SK-N-SH treated with all-trans-retinoic acid at 6 μM for 48 hours (cell line): ENCODE data around the gene DNM2.

Source experiments
- ARNTL ChIP-seq: fragments of 450-650 bp; formaldehyde crosslinking; IDR thresholded peaks from 2 replicates; pipeline ENCODE4 v1.5.0; 2020; ENCODE audit warnings: low read depth, mild to moderate bottlenecking, moderate library complexity, borderline replicate concordance
- CREB5 ChIP-seq: fragments of 250-450 bp; sonication (Bioruptor Pico); IDR thresholded peaks from 2 replicates; pipeline ENCODE4 v1.5.1; 2020; ENCODE audit warnings: low read depth, mild to moderate bottlenecking, moderate library complexity
- OSR1 ChIP-seq: fragments of 250-450 bp; sonication (Bioruptor Pico); IDR thresholded peaks from 2 replicates; pipeline ENCODE4 v1.8.0; 2022; ENCODE audit warnings: moderate library complexity, mild to moderate bottlenecking, inconsistent platforms
- PATZ1 ChIP-seq: fragments of 250-450 bp; sonication (Bioruptor Pico); IDR thresholded peaks from 2 replicates; pipeline ENCODE4 v1.8.0; 2020; ENCODE audit warnings: mild to moderate bottlenecking, moderate library complexity, borderline replicate concordance
- PPARA ChIP-seq: fragments of 250-450 bp; sonication (Bioruptor Pico); IDR thresholded peaks from 2 replicates; pipeline ENCODE4 v1.5.0; 2020; ENCODE audit warnings: mild to moderate bottlenecking, borderline replicate concordance
- RARB ChIP-seq: fragments of 250-450 bp; sonication (Bioruptor Pico); IDR thresholded peaks from 2 replicates; pipeline ENCODE4 v1.8.0; 2021; ENCODE audit warnings: mild to moderate bottlenecking, moderate library complexity
- SNAI2 ChIP-seq: fragments of 250-450 bp; sonication (Bioruptor Pico); IDR thresholded peaks from 2 replicates; pipeline ENCODE4 v1.5.0; 2020; ENCODE audit warnings: mild to moderate bottlenecking, moderate library complexity
- ZC3H10 ChIP-seq: fragments of 250-450 bp; sonication (Bioruptor Pico); IDR thresholded peaks from 2 replicates; pipeline ENCODE4 v1.5.1; 2021; ENCODE audit warnings: mild to moderate bottlenecking, moderate library complexity
- ZFP30 ChIP-seq: fragments of 450-650 bp; formaldehyde crosslinking; IDR thresholded peaks from 2 replicates; pipeline ENCODE4 v1.5.0; 2022; ENCODE audit warnings: mild to moderate bottlenecking, moderate library complexity
- TF ChIP-seq, protein P1 (sequence below): fragments of 250-450 bp; sonication (Bioruptor Pico); IDR thresholded peaks from 2 replicates; pipeline ENCODE4 v1.5.0; 2020; ENCODE audit warnings: mild to moderate bottlenecking, moderate library complexity
- TF ChIP-seq, protein P2 (sequence below): fragments of 250-450 bp; sonication (Bioruptor Pico); IDR thresholded peaks from 2 replicates; pipeline ENCODE4 v1.8.0; 2021; ENCODE audit warnings: low read depth, mild to moderate bottlenecking, moderate library complexity, borderline replicate concordance

GRCh38 chr19:10788146-10788545 is 70.3 kb downstream of the DNM2 start:
- TF ChIP-seq CREB5, result no peak
- no peak for TF ChIP-seq PATZ1
- TF ChIP-seq PPARA, result no peak
- TF ChIP-seq, protein P1, sequence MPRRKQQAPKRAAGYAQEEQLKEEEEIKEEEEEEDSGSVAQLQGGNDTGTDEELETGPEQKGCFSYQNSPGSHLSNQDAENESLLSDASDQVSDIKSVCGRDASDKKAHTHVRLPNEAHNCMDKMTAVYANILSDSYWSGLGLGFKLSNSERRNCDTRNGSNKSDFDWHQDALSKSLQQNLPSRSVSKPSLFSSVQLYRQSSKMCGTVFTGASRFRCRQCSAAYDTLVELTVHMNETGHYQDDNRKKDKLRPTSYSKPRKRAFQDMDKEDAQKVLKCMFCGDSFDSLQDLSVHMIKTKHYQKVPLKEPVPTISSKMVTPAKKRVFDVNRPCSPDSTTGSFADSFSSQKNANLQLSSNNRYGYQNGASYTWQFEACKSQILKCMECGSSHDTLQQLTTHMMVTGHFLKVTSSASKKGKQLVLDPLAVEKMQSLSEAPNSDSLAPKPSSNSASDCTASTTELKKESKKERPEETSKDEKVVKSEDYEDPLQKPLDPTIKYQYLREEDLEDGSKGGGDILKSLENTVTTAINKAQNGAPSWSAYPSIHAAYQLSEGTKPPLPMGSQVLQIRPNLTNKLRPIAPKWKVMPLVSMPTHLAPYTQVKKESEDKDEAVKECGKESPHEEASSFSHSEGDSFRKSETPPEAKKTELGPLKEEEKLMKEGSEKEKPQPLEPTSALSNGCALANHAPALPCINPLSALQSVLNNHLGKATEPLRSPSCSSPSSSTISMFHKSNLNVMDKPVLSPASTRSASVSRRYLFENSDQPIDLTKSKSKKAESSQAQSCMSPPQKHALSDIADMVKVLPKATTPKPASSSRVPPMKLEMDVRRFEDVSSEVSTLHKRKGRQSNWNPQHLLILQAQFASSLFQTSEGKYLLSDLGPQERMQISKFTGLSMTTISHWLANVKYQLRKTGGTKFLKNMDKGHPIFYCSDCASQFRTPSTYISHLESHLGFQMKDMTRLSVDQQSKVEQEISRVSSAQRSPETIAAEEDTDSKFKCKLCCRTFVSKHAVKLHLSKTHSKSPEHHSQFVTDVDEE (CRISPR knock-in tag), result no peak
- no peak for TF ChIP-seq RARB (CRISPR knock-in tag)
- TF ChIP-seq ZFP30, result no peak
- TF ChIP-seq OSR1, result no peak
- TF ChIP-seq ZC3H10, result no peak
- TF ChIP-seq SNAI2, result no peak
- no peak for TF ChIP-seq ARNTL
- TF ChIP-seq, protein P2, sequence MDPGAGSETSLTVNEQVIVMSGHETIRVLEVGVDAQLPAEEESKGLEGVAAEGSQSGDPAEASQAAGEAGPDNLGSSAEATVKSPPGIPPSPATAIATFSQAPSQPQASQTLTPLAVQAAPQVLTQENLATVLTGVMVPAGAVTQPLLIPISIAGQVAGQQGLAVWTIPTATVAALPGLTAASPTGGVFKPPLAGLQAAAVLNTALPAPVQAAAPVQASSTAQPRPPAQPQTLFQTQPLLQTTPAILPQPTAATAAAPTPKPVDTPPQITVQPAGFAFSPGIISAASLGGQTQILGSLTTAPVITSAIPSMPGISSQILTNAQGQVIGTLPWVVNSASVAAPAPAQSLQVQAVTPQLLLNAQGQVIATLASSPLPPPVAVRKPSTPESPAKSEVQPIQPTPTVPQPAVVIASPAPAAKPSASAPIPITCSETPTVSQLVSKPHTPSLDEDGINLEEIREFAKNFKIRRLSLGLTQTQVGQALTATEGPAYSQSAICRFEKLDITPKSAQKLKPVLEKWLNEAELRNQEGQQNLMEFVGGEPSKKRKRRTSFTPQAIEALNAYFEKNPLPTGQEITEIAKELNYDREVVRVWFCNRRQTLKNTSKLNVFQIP, result no peak
